Effector CD4-positive, alpha-beta T cell (primary cell): ENCODE measurements around the gene LEF1.

Source experiments
- DNase-seq: peaks from one replicate; pipeline ENCODE4 v3.0.0-alpha.2; 2020

LEF1 gene

DNA sequence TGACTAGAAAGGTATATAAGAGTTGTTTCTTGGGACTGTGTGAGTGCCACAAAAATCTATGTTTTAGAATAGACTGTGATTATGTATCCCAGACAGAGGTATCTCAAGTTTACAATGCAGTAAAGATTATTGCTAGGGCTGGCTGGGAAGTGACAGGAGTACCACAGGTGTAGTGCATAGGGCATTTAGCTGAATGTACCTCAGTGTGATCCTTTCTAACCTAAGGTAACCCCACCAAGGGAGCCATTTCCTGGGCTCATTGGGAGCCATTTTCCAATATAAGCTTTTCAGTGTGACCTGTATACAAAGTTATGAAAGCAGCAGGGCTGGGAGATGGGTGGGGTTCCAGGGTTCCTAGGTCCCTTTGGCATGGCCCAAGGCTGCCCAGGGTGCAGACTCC is 6.1 kb upstream of the LEF1 start:
- DNase-seq = no peak

DNA sequence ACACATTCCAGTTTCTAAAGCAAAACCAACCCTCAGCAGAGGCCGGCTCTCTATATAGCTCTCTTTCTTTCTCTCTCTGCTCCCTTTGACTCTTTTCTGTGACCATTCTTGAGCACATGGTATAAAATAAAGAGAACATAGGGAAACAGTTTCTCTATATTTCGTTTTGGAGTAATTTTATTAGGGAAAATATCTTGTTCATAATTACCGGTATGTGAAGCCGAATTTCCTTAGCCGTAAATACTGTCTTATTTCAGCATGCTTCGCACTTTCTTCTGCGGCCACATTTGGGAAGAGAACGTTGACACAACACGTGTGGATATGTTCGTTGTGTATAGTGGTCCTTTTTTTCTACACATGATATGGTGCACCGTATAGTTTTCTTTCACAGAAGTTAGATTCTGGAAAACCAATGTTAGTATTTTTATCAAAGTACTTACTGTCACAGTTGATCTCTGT is 4.9 kb upstream of the LEF1 start:
- no peak for DNase-seq

GRCh38 chr4:108172753-108173598 is 4.2 kb upstream of the LEF1 start:
- DNase-seq = peak; percentile 60

DNA sequence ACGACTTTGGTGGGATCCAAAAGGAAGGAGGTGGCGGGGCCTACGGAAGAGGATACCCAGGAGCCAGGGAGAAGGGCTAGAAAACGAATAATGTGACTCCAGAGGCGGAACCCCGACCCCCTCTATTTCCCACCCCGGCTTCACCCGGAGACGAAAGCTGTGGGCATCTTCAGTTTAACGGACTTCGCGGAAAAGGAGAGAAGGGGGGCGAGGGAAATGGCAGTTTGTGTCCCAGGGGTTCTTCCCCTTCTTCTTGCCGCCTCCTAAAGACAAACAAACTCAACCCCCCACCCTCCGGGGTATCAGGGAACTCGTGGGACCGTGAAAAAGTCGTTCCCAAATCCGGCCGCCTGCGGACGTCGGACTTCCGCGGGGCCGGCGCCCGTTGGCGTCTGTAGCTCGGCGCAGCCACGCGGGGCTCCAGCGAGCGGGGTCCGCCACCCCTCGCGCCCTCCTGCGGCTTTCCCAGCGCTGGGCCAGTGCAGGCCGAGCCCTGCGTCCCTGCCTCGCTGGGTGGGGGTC is 3.6 kb upstream of the LEF1 start:
- peak; percentile 22 for DNase-seq

DNA sequence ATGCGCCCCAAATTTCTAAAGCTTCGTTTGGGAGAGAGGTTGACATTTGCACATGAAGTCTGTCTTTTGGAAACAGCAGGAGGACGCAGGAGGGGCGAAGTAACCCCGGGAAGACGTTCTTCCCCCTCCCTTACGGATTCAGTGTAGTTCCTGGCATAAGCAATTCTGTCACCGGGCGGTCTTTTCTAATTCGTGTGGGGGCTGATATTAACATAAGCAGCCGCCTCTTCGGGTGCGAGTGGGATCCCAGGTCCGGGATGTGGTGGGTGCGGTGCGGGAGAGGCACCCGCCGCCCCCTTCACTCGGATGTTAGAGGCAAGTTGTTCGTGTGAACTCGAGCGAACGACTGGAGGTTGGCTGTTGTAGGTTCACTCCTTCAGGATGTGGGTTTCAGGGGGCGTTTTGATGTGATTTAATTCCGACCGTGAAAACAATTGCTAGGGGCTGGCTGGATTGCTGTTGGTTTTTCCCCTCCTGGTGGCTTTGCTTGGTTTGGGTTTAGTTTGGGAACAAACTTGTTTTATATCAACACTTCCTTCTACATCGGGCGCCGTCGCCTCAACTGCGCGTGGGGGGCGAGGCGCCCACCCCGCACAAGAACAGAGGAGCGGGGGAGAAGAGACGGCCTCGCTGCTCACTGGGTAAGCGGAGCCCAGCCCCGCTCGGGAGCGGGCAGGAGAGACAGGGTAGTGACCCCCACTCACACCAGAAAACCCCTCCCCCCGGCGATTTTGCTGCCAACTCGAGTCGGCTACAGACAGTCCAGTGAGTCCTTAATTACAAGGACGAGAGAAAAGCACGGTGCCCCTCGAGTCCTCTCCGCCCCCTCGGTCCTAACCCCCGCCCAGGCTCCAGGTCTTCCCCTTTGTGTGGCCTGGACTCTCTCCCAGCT is 2.9 kb upstream of the LEF1 start:
- peak; percentile 53 for DNase-seq

- no peak for DNase-seq
Measured at GRCh38 chr4:108170631-108171338, 2.1 kb upstream of the LEF1 start.

GRCh38 chr4:108169664-108170063 is 932 bp upstream of the LEF1 start:
- DNase-seq = no peak

- no peak for DNase-seq
Measured at GRCh38 chr4:108168160-108168670, 517 bp downstream of the LEF1 start.

DNA sequence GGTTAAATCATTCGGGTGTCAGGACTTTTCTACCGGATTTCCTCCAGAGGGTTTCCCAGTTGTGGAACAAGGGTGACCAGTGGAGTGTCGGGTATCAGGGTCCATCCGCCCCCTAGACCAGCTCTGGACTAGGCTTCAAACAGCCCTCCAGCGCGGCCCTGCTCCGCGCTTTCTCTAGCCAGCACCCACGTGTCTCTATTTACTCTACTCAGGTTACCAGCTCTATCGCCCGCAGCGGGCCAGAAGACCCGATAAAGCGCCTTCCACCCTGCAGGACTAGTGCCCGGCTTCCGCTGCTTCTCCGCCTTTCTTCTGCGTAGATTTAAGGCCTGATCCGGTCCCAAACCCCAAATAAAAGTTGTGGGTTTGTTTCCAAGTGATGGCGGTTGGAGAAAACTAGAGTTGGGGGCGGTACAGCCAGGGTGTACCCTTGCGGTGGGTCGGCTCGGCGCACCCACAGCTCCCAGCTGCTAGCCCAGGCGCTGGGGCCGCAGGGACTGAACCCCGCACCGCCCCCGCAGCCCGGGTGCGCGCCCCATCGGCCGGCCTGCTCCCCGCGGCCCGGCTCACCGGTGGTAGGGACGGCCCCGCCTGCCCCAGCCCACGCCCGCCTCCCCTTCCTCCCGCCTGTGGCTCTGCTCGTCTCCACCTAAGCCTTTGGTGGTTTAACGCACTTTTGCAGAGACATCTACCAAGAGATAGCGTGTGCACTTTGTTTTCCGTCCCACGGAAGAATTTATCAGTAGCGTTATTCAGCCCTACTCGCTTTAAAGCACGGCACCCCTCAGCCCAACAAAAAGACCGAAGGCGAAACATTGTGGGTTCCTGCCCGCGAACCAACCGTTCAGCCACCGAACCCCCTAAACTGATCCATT is 2.1 kb downstream of the LEF1 start:
- DNase-seq = peak; percentile 42

DNA sequence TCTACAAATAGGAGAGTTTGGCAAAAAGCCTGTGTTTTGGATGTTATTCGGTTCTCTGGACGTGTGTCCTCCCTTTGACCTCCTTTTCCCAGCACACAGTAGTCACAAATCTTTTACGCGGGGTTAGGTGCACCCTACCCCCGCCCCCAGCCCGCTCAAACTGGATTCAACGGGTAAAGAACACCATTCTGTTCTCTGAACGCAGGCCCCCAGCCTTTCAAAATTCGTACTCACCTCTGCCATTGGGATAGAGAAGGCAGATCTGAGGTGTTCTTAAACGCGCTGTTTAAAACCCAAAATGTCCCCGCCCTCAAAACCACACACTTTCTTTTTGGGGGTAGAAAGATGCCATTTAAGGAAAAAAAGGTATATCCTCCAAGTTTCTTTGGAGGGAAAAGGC is 2.7 kb downstream of the LEF1 start:
- DNase-seq = peak; percentile 36

DNA sequence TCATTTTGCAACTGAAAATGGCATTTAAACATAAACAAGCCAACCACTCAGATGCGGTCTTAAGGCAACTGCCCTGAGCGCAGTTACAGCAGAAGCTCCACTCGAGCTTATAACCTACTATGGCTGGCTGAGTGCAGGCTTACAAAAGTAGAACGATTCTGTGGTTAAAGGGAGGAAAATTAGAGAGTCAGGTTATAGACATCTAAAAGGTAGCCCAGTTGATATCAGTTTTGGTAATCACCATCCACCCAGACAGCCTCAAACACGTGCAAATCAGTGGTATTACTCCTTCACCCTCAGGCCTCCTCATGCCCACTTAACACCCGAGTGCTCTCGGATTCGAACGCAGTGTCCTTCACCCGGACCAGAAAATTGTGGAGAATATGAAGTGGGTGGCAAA is 3.1 kb downstream of the LEF1 start:
- no peak for DNase-seq

GRCh38 chr4:108163351-108163750 is 5.4 kb downstream of the LEF1 start:
- no peak for DNase-seq

GRCh38 chr4:108160741-108161352 is 7.9 kb downstream of the LEF1 start:
- no peak for DNase-seq

DNA sequence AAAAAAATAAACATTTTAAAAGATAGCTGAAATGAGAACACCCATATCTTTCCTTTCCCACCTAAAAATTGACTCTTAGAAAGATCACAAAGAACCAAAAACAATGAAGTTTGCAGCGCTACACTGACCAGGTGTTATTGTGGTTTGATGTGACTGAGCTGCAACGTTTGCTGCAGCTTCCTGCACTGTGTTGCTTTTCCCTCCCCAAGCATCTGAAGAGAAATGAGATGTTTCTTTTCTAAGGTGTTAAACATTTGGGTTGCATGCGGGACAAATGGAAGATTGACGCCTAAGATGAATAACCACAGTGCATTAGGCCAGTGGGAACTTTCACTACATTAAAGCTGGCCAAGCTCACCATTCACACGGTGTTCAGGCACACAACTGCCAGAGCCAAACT is 8.9 kb downstream of the LEF1 start:
- DNase-seq = no peak

DNA sequence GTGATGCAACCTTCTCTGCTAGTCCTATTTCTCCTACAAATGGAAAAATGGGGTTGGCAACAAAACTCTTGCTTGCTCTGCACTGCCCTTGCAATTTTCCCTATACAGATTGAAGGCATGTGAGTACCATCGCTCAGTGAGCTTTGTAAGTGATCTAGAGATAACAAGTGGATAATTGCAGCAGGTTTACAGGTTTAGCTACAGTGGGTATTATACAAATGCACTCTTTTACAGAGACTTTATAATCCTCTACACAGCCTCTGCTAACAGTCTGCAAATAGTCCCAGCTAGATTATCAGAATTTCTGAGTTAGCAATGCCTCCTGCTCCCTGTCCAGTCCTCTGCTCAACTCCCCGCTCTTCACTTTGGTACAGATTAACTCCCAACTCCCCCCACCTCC is 11.1 kb downstream of the LEF1 start:
- no peak for DNase-seq

DNA sequence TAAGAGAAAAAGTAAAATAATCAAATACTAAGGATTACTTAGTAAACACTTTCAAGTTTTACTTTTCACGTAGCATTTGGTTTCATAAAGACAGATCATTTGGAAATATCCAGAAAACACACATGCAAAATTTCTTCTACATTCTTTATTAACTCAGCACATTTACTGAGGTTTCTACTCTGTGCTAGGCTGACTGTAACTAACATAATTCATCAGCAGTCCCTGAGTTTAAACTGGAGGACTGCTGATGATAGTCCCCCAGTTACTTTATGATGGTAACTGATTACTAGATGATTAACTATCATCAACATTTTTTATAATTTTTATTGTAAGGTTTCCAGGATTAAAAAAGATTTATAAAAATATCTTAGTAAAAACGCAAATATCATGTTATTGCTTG is 12.3 kb downstream of the LEF1 start:
- DNase-seq = no peak

- DNase-seq = no peak
Measured at GRCh38 chr4:108155373-108155772, 13.4 kb downstream of the LEF1 start.

GRCh38 chr4:108152980-108153379 is 15.8 kb downstream of the LEF1 start:
- DNase-seq = no peak

DNA sequence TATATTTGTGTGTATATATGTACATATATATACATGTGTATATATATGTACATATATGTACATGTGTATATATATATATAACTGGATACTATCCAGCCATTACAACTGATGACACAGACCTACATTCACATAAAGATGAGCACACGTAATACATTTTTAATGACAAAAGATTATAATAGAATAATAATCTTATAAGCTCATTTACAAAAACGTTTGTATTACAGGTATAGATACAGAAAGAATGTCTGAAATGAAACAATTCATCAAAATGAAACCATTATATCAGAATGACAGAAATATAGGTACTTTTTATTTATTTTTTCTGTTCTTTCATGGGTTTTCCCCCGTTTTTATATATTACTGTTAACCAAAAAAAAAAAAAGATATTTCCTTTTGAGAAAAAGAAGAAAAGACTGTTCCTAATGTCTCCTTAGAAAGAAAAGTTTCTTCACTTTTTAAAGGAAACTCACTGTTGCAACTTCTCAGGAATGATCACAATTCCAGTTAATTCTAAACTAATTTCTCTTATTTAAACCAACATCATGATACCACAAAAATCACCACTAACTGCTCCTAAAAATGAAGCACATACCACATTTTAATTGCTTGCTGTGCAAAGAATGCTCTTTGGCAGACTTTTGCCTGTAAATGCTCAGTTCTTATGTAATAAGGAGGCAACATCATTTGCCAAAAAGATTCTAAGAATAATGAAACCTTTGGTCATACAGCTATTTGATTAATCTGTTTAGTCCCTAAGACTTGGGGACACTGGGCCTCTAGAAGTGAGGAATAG is 18.9 kb downstream of the LEF1 start:
- DNase-seq = no peak

GRCh38 chr4:108148316-108148715 is 20.4 kb downstream of the LEF1 start:
- DNase-seq = peak; percentile 34
